IMR-90 (cell line): ENCODE measurements around the gene PCNP. TPM values are rescaled to one million over a fixed set of nuclear protein-coding genes. Genes with fewer than 3 reads are reported as not detected.

Experiments
- ATAC-seq: fragments of 200-7000 bp; cut with Tn5 transposase; 2 replicates; pipeline ENCODE4 v1.9.1; 2020; ENCODE audit warnings: low read depth, mild to moderate bottlenecking, moderate library complexity
- BruUV-seq: library from RNA; stranded (reverse); fragments of 400-500 nt; replicated peaks from 2 replicates; lab custom pipeline; 2021; lab: Mats Ljungman, UMichigan
- CTCF ChIA-PET: fragments of 300-600 bp; formaldehyde crosslinking; extraction: SDS; loops from one replicate; lab custom pipeline; 2021; ENCODE audit warnings: antibody characterized with exemption; lab: Yijun Ruan, JAX
- POLR2A ChIA-PET: fragments of 300-600 bp; sonication (Branson Sonifier 250); formaldehyde crosslinking; loops from one replicate; lab custom pipeline; 2022; ENCODE audit warnings: antibody characterized with exemption; ENCODE audit not compliant: unreplicated experiment; lab: Charles Lee
- DNase-seq: peaks from one replicate; pipeline ENCODE4 v3.0.0; 2013
- H2AFZ ChIP-seq: replicated peaks from 2 replicates; pipeline ENCODE3; 2013; ENCODE audit warnings: low read length, mild to moderate bottlenecking; ENCODE audit not compliant: poor library complexity
- H2AK5ac ChIP-seq: 2 replicates; pipeline ENCODE4 v1.6.1; 2013; ENCODE audit warnings: low read depth, low read length, inconsistent platforms
- H2AK9ac ChIP-seq: replicated peaks from 2 replicates; pipeline ENCODE3; 2013; ENCODE audit warnings: mild to moderate bottlenecking, low read depth, low read length, moderate library complexity; ENCODE audit not compliant: poor library complexity
- H2BK120ac ChIP-seq: 2 replicates; pipeline ENCODE4 v1.6.1; 2013; ENCODE audit warnings: low read depth, low read length, inconsistent platforms
- H2BK15ac ChIP-seq: 3 replicates; pipeline ENCODE4 v1.6.1; 2013; ENCODE audit warnings: low read depth, low read length, inconsistent platforms
- H2BK20ac ChIP-seq: 2 replicates; pipeline ENCODE4 v1.6.1; 2013; ENCODE audit warnings: low read depth, mild to moderate bottlenecking, inconsistent platforms, low read length, moderate library complexity
- H2BK5ac ChIP-seq: 2 replicates; pipeline ENCODE4 v1.6.1; 2013; ENCODE audit warnings: mild to moderate bottlenecking, low read depth, low read length, inconsistent platforms; ENCODE audit not compliant: poor library complexity, severe bottlenecking
- H3K14ac ChIP-seq: replicated peaks from 2 replicates; pipeline ENCODE4 v1.6.1; 2013; ENCODE audit warnings: low read depth, low read length, inconsistent platforms
- H3K18ac ChIP-seq: 2 replicates; pipeline ENCODE4 v1.6.1; 2013; ENCODE audit warnings: low read depth, low read length, control low read depth
- H3K23ac ChIP-seq: 2 replicates; pipeline ENCODE4 v1.6.1; 2013; ENCODE audit warnings: low read depth, low read length, inconsistent platforms
- H3K27ac ChIP-seq: 2 replicates; pipeline ENCODE4 v1.5.1; 2013; ENCODE audit warnings: mild to moderate bottlenecking, control low read depth, low read length; ENCODE audit not compliant: insufficient read depth
- H3K27me3 ChIP-seq: 2 replicates; pipeline ENCODE4 v1.6.1; 2013; ENCODE audit warnings: low read length; ENCODE audit not compliant: control insufficient read depth, insufficient read depth
- H3K36me3 ChIP-seq: 2 replicates; pipeline ENCODE4 v1.6.1; 2013; ENCODE audit warnings: low read length, mixed read lengths; ENCODE audit not compliant: control insufficient read depth, insufficient read depth
- H3K4ac ChIP-seq: 2 replicates; pipeline ENCODE4 v1.6.1; 2013; ENCODE audit warnings: low read depth, low read length, inconsistent platforms
- H3K4me1 ChIP-seq: 2 replicates; pipeline ENCODE4 v1.6.1; 2013; ENCODE audit warnings: low read length, mixed read lengths; ENCODE audit not compliant: control insufficient read depth, insufficient read depth
- H3K4me2 ChIP-seq: 2 replicates; pipeline ENCODE4 v1.6.1; 2013; ENCODE audit warnings: low read depth, mild to moderate bottlenecking, control low read depth, low read length, moderate library complexity
- H3K4me3 ChIP-seq: 2 replicates; pipeline ENCODE4 v1.5.1; 2013; ENCODE audit warnings: low read depth, mild to moderate bottlenecking, control low read depth, low read length, moderate library complexity; ENCODE audit not compliant: insufficient read depth
- H3K56ac ChIP-seq: 2 replicates; pipeline ENCODE4 v1.6.1; 2013; ENCODE audit warnings: low read length, inconsistent platforms; ENCODE audit not compliant: insufficient read depth; ENCODE audit errors: extremely low read depth
- H3K79me1 ChIP-seq, 2 experiments: 2 replicates each; pipeline ENCODE4 v1.6.1; 2013; ENCODE audit warnings: low read length in 2 of 2, inconsistent platforms in 1 of 2, low read depth in 1 of 2
- H3K9ac ChIP-seq: 2 replicates; pipeline ENCODE4 v1.6.1; 2013; ENCODE audit warnings: low read depth, low read length, control low read depth
- H3K9me1 ChIP-seq: 2 replicates; pipeline ENCODE4 v1.6.1; 2013; ENCODE audit warnings: low read length, inconsistent platforms; ENCODE audit not compliant: insufficient read depth
- H3K9me3 ChIP-seq: 2 replicates; pipeline ENCODE4 v1.6.1; 2013; ENCODE audit warnings: low read length; ENCODE audit not compliant: control insufficient read depth, insufficient read depth
- H4K20me1 ChIP-seq: 2 replicates; pipeline ENCODE4 v1.6.1; 2013; ENCODE audit warnings: low read length, inconsistent platforms; ENCODE audit not compliant: insufficient read depth
- H4K5ac ChIP-seq: 2 replicates; pipeline ENCODE4 v1.6.1; 2013; ENCODE audit warnings: mild to moderate bottlenecking, low read depth, low read length, control low read depth
- H4K8ac ChIP-seq, 2 experiments: 2 replicates each; pipeline ENCODE4 v1.6.1; 2013; ENCODE audit warnings: low read depth in 2 of 2, low read length in 2 of 2, control low read depth in 1 of 2, inconsistent platforms in 1 of 2
- H4K91ac ChIP-seq: 2 replicates; pipeline ENCODE4 v1.6.1; 2013; ENCODE audit warnings: low read depth, low read length, inconsistent platforms; ENCODE audit not compliant: insufficient read depth
- ELK1 ChIP-seq: fragments of 150-350 bp; IDR thresholded peaks from 2 replicates; pipeline ENCODE4 v1.6.1; 2016; ENCODE audit warnings: low read depth, mild to moderate bottlenecking, low read length, moderate library complexity, borderline replicate concordance
- dilution Hi-C: fragments of 300-500 bp; cut with HindIII; formaldehyde crosslinking; loops from one replicate; pipeline ENCODE4 v1.14.3; 2018; ENCODE audit warnings: low sequenced_read_pairs; ENCODE audit not compliant: unreplicated experiment
- in situ Hi-C: fragments of 300-500 bp; cut with MboI; formaldehyde crosslinking; loops from 3 replicates; pipeline ENCODE4 v1.14.3; 2019; ENCODE audit warnings: low sequenced_read_pairs, inconsistent platforms, mixed read lengths
- intact Hi-C: fragments of 100-400 bp; cut with micrococcal nuclease; formaldehyde crosslinking; loops from 2 replicates; pipeline ENCODE4 v1.10.0; 2022
- polyA plus RNA-seq, 3 experiments: library from polyadenylated mRNA; depleted of rRNA; stranded (reverse); fragments of >200 nt; gene quantifications; 2 replicates each; pipeline ENCODE4 v1.2.3, GENCODE V29; 2012; ENCODE audit warnings: low replicate concordance in 1 of 3
- total RNA-seq: library from RNA; depleted of rRNA; stranded (reverse); fragments of >200 nt; gene quantifications from 2 replicates; pipeline ENCODE4 v1.2.3, GENCODE V29; 2012

PCNP gene
- total and polyA plus RNA-seq, 2 of the 4 experiments (the other 2 are of a cell fraction): 34.6 to 53.2 TPM

GRCh38 chr3:101542957-101543356 lies 31.0 kb upstream of the PCNP start:
- Histone ChIP-seq H3K4ac (no peak overlapping the region), H3K36me3 (no peaks in the 10 kb centered on the region), H2AK9ac (no peak overlapping the region), H4K20me1 (no peaks in the 10 kb centered on the region), H2AFZ (no peak overlapping the region), H2BK20ac (no peak overlapping the region), H3K56ac (no peak overlapping the region), H2BK5ac (no peak overlapping the region), H3K4me2 (no peak overlapping the region), H3K18ac (no peak overlapping the region), H3K9ac (no peak overlapping the region), H3K9me3 (no peaks in the 10 kb centered on the region), H3K23ac (no peak overlapping the region), H3K4me1 (no peaks in the 10 kb centered on the region), H4K8ac (no peak overlapping the region), H3K27ac (no peak overlapping the region), H3K14ac (no peak overlapping the region), H2BK120ac (no peak overlapping the region), H4K91ac (no peak overlapping the region), H2BK15ac (no peak overlapping the region), H2AK5ac (no peak overlapping the region), H3K79me1 (no peaks in the 10 kb centered on the region), H4K5ac (no peak overlapping the region), H3K4me3 (no peak overlapping the region), H3K9me1 (no peaks in the 10 kb centered on the region), H3K27me3 (peaks cover 2% of the 10 kb centered on the region; the same call in 1 of the 2 replicates)
- in situ Hi-C loops (no loop called here), intact Hi-C loops (no loop called here), dilution Hi-C loops (no loop called here)
- DNase-seq (no peak), ATAC-seq (no peak)
- ChIA-PET POLR2A (interaction anchor here (0.8 kb wide), 1 partner anchor 8 kb away, joined by 4 read pairs; no protein-coding TSS in a partner anchor), CTCF (interaction anchor here (0.9 kb wide), 1 partner anchor 15 kb away, joined by 4 read pairs; no protein-coding TSS in a partner anchor)
- TF ChIP-seq ELK1: no peak
- no TSS peak for BruUV-seq
